ENCODE data around the gene B3GAT2. TPM values are rescaled to one million over a fixed set of nuclear protein-coding genes. Genes with fewer than 3 reads are reported as not detected.

The B3GAT2 gene
- total RNA-seq, 1 experiment from 2014 or later, result not detected

- ChIA-PET POLR2A (interaction anchor here (0.7 kb wide), 1 partner anchor 304 kb away, joined by 3 read pairs; no protein-coding TSS in a partner anchor), CTCF (interaction anchor here (1.4 to 2.3 kb wide), 3 partner anchors 15 to 40 kb away, joined by 4 to 12 read pairs (median 8); no protein-coding TSS in a partner anchor)
- Mint-ChIP-seq H3K4me3 (ENCODE audit: unreplicated experiment) (no peak overlapping the region), H3K27me3 (ENCODE audit: insufficient read depth, unreplicated experiment) (peaks cover 26% of the 10 kb centered on the region), H3K4me1 (ENCODE audit: insufficient read depth, unreplicated experiment) (no peaks in the 10 kb centered on the region), H3K27ac (ENCODE audit: low read depth, unreplicated experiment) (no peak overlapping the region), H3K9me3 (ENCODE audit: unreplicated experiment) (no peaks in the 10 kb centered on the region), H3K36me3 (ENCODE audit: insufficient read depth, unreplicated experiment) (no peaks in the 10 kb centered on the region)
- TF ChIP-seq, protein P1, sequence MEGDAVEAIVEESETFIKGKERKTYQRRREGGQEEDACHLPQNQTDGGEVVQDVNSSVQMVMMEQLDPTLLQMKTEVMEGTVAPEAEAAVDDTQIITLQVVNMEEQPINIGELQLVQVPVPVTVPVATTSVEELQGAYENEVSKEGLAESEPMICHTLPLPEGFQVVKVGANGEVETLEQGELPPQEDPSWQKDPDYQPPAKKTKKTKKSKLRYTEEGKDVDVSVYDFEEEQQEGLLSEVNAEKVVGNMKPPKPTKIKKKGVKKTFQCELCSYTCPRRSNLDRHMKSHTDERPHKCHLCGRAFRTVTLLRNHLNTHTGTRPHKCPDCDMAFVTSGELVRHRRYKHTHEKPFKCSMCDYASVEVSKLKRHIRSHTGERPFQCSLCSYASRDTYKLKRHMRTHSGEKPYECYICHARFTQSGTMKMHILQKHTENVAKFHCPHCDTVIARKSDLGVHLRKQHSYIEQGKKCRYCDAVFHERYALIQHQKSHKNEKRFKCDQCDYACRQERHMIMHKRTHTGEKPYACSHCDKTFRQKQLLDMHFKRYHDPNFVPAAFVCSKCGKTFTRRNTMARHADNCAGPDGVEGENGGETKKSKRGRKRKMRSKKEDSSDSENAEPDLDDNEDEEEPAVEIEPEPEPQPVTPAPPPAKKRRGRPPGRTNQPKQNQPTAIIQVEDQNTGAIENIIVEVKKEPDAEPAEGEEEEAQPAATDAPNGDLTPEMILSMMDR (IDR thresholded peaks at IDR 0.05; ENCODE audit: unreplicated experiment), result no peak
- no TSS peak for BruUV-seq (replicated peaks)
- intact Hi-C loops (cut with micrococcal nuclease), result no loop called here
- no peak for DNase-seq (ENCODE audit: unreplicated experiment)
Observed at GRCh38 chr6:70995411-70995810, 38.6 kb upstream of the B3GAT2 start.

DNA sequence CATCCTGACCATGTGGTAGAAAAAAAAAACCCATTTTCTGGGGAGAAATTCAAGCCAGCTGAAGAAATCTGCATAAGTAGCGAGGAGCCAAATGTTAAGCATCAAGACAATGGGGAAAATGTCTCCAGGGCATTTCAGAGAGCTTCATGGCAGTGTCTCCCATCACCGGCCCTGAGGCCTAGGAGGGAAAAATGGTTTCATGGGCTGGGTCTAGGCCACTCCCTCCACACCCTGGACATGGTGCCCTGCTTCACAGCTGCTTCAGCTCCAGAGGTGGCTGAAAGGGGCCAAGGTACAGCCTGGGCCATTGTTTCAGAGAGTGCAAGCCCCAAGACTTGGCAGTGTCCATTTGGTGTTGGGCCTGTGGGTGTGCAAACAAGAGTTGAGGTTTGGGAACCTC, 34.4 kb upstream of the B3GAT2 start:
- Mint-ChIP-seq H3K27me3 (ENCODE audit: insufficient read depth, unreplicated experiment) (peaks cover 12% of the 10 kb centered on the region), H3K9me3 (ENCODE audit: unreplicated experiment) (no peaks in the 10 kb centered on the region), H3K27ac (ENCODE audit: low read depth, unreplicated experiment) (no peak overlapping the region), H3K4me3 (ENCODE audit: unreplicated experiment) (no peak overlapping the region), H3K36me3 (ENCODE audit: insufficient read depth, unreplicated experiment) (no peaks in the 10 kb centered on the region), H3K4me1 (ENCODE audit: insufficient read depth, unreplicated experiment) (no peaks in the 10 kb centered on the region)
- intact Hi-C loops (cut with micrococcal nuclease), result no loop called here
- POLR2A ChIA-PET, result no interaction called here
- TF ChIP-seq, protein P1 (IDR thresholded peaks at IDR 0.05; ENCODE audit: unreplicated experiment), result no peak
- BruUV-seq (replicated peaks), result no TSS peak
- DNase-seq (ENCODE audit: unreplicated experiment), result no peak
- CTCF ChIA-PET, result no interaction called here

- Mint-ChIP-seq H3K4me1 (ENCODE audit: insufficient read depth, unreplicated experiment) (no peaks in the 10 kb centered on the region), H3K27me3 (ENCODE audit: insufficient read depth, unreplicated experiment) (no peaks in the 10 kb centered on the region), H3K27ac (ENCODE audit: low read depth, unreplicated experiment) (no peak overlapping the region), H3K9me3 (ENCODE audit: unreplicated experiment) (no peaks in the 10 kb centered on the region), H3K4me3 (ENCODE audit: unreplicated experiment) (no peak overlapping the region), H3K36me3 (ENCODE audit: insufficient read depth, unreplicated experiment) (no peaks in the 10 kb centered on the region)
- no peak for DNase-seq (ENCODE audit: unreplicated experiment)
- ChIA-PET CTCF (no interaction called here), POLR2A (no interaction called here)
- TF ChIP-seq, protein P1 (IDR thresholded peaks at IDR 0.05; ENCODE audit: unreplicated experiment), result no peak
- intact Hi-C loops (cut with micrococcal nuclease), result no loop called here
- BruUV-seq (replicated peaks), result no TSS peak
Observed at GRCh38 chr6:70985156-70985555, 28.3 kb upstream of the B3GAT2 start.

DNA sequence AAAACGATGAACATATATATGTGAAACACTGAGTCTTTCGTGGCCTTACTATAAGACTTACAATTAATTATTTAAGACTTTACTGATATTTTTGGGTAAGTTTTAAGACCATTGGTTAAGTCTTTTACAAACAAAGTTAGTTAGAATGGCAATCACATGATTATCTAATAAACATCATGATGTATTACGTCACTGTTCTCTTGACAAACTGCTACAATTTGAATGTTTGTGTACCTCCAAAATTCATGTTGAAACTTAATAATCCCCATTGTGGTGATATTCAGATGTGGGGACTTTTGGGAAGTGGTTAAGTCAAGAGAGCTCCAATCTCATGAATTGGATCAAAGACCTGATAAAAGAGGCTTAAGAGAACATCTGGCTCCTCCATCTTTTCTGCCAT, 25.9 kb upstream of the B3GAT2 start:
- H3K9me3 Mint-ChIP-seq (ENCODE audit: unreplicated experiment), result no peaks in the 10 kb centered on the region
- no TSS peak for BruUV-seq (replicated peaks)
- TF ChIP-seq, protein P1 (IDR thresholded peaks at IDR 0.05; ENCODE audit: unreplicated experiment), result no peak
- CTCF ChIA-PET, result no interaction called here
- POLR2A ChIA-PET, result no interaction called here
- intact Hi-C loops (cut with micrococcal nuclease), result no loop called here
- peaks cover 7% of the 10 kb centered on the region for H3K27me3 Mint-ChIP-seq (ENCODE audit: insufficient read depth, unreplicated experiment)
- DNase-seq (ENCODE audit: unreplicated experiment), result no peak
- no peak overlapping the region for H3K27ac Mint-ChIP-seq (ENCODE audit: low read depth, unreplicated experiment)
- no peaks in the 10 kb centered on the region for H3K4me1 Mint-ChIP-seq (ENCODE audit: insufficient read depth, unreplicated experiment)
- no peaks in the 10 kb centered on the region for H3K36me3 Mint-ChIP-seq (ENCODE audit: insufficient read depth, unreplicated experiment)
- H3K4me3 Mint-ChIP-seq (ENCODE audit: unreplicated experiment), result no peak overlapping the region
